MM.1S (cell line): Measurements from ENCODE around the gene MBOAT1.

Source experiments
- DNase-seq: peaks from one replicate; pipeline ENCODE4 v3.0.0-alpha.2; 2015
- H2AFZ ChIP-seq: fragments of 300-600 bp; sonication (generic); 2 replicates; pipeline ENCODE4 v1.6.0; 2016; ENCODE audit warnings: antibody characterized with exemption, low read length
- H3F3A ChIP-seq: fragments of 300-600 bp; sonication (generic); 2 replicates; pipeline ENCODE4 v1.6.1; 2016; ENCODE audit warnings: mild to moderate bottlenecking, antibody characterized with exemption, low read length, moderate library complexity, mixed read lengths; ENCODE audit not compliant: insufficient read depth
- H3K27ac ChIP-seq: fragments of 300-600 bp; sonication (generic); 2 replicates; pipeline ENCODE4 v1.5.1; 2016; ENCODE audit warnings: mild to moderate bottlenecking, low read length
- H3K27me3 ChIP-seq: fragments of 300-600 bp; sonication (generic); replicated peaks from 2 replicates; pipeline ENCODE4 v1.6.0; 2016; ENCODE audit warnings: low read length; ENCODE audit not compliant: insufficient read depth
- H3K36me3 ChIP-seq: fragments of 300-600 bp; sonication (generic); replicated peaks from 2 replicates; pipeline ENCODE4 v1.6.1; 2016; ENCODE audit warnings: mild to moderate bottlenecking, low read length, mixed read lengths; ENCODE audit not compliant: insufficient read depth
- H3K4me1 ChIP-seq: fragments of 300-600 bp; sonication (generic); 2 replicates; pipeline ENCODE4 v1.6.1; 2016; ENCODE audit warnings: low read length, mixed read lengths
- H3K4me2 ChIP-seq: fragments of 300-600 bp; sonication (generic); 2 replicates; pipeline ENCODE4 v1.6.0; 2016; ENCODE audit warnings: low read depth, low read length
- H3K4me3 ChIP-seq: fragments of 300-600 bp; sonication (generic); 2 replicates; pipeline ENCODE4 v1.5.1; 2016; ENCODE audit warnings: low read length, mixed read lengths
- H3K79me2 ChIP-seq: fragments of 300-600 bp; sonication (generic); 2 replicates; pipeline ENCODE4 v1.6.1; 2016; ENCODE audit warnings: mixed run types, low read length, mixed read lengths
- H3K9ac ChIP-seq: fragments of 300-600 bp; sonication (generic); 2 replicates; pipeline ENCODE4 v1.6.1; 2016; ENCODE audit warnings: low read length, mixed read lengths
- H3K9me2 ChIP-seq: fragments of 300-600 bp; sonication (generic); replicated peaks from 2 replicates; pipeline ENCODE4 v1.6.1; 2016; ENCODE audit warnings: mild to moderate bottlenecking, low read length, mixed read lengths; ENCODE audit not compliant: insufficient read depth
- H3K9me3 ChIP-seq: fragments of 300-600 bp; sonication (generic); replicated peaks from 2 replicates; pipeline ENCODE4 v1.6.1; 2016; ENCODE audit warnings: mild to moderate bottlenecking, low read length, mixed read lengths; ENCODE audit not compliant: insufficient read depth
- H4K20me1 ChIP-seq: fragments of 300-600 bp; sonication (generic); 2 replicates; pipeline ENCODE4 v1.6.1; 2016; ENCODE audit warnings: mild to moderate bottlenecking, low read length, moderate library complexity, mixed read lengths; ENCODE audit not compliant: insufficient read depth
- EZH2 ChIP-seq: fragments of 300-600 bp; sonication (generic); optimal IDR thresholded peaks from 2 replicates; pipeline ENCODE3; 2017; ENCODE audit warnings: low read depth, mild to moderate bottlenecking, antibody characterized with exemption, low read length, mixed read lengths
- EZH2phosphoT487 ChIP-seq: fragments of 300-600 bp; sonication (generic); IDR thresholded peaks from 2 replicates; pipeline ENCODE4 v1.6.1; 2018; ENCODE audit warnings: antibody characterized with exemption, low read length
- TF ChIP-seq, protein P1 (sequence below): fragments of 300-600 bp; sonication (generic); IDR thresholded peaks from 2 replicates; pipeline ENCODE4 v1.5.1; 2016; ENCODE audit warnings: antibody characterized with exemption, low read length, mixed read lengths

MBOAT1 gene

DNA sequence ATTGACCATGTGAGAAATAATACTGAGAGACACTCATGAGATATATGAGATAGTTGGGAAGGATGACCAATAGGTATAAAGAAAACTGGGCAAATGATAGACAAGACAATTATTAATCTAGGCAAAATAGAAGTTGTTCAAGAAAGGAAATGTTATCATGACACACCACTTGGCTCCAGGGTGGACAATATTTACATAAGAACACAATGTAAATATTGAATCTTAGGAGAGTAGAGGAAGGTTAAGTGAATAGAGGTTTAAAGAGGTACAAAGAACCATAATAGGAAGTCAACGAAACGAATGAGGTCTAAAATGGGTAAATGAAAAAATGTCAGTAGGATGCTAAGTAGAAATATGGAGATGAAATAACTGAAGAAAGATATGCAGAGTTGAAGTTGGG lies 126.5 kb downstream of the MBOAT1 start:
- Histone ChIP-seq H3K4me3 (no peak overlapping the region), H4K20me1 (no peaks in the 10 kb centered on the region), H3K4me2 (no peak overlapping the region), H3K27ac (no peak overlapping the region), H2AFZ (no peak overlapping the region), H3K36me3 (no peaks in the 10 kb centered on the region), H3K9me2 (no peaks in the 10 kb centered on the region), H3K9me3 (no peaks in the 10 kb centered on the region), H3K4me1 (no peaks in the 10 kb centered on the region), H3K9ac (no peak overlapping the region), H3K79me2 (no peaks in the 10 kb centered on the region), H3K27me3 (no peaks in the 10 kb centered on the region), H3F3A (no peaks in the 10 kb centered on the region)
- TF ChIP-seq EZH2phosphoT487 (no peak), EZH2 (no peak)
- TF ChIP-seq, protein P1, sequence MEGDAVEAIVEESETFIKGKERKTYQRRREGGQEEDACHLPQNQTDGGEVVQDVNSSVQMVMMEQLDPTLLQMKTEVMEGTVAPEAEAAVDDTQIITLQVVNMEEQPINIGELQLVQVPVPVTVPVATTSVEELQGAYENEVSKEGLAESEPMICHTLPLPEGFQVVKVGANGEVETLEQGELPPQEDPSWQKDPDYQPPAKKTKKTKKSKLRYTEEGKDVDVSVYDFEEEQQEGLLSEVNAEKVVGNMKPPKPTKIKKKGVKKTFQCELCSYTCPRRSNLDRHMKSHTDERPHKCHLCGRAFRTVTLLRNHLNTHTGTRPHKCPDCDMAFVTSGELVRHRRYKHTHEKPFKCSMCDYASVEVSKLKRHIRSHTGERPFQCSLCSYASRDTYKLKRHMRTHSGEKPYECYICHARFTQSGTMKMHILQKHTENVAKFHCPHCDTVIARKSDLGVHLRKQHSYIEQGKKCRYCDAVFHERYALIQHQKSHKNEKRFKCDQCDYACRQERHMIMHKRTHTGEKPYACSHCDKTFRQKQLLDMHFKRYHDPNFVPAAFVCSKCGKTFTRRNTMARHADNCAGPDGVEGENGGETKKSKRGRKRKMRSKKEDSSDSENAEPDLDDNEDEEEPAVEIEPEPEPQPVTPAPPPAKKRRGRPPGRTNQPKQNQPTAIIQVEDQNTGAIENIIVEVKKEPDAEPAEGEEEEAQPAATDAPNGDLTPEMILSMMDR, result no peak
- DNase-seq, result no peak

DNA sequence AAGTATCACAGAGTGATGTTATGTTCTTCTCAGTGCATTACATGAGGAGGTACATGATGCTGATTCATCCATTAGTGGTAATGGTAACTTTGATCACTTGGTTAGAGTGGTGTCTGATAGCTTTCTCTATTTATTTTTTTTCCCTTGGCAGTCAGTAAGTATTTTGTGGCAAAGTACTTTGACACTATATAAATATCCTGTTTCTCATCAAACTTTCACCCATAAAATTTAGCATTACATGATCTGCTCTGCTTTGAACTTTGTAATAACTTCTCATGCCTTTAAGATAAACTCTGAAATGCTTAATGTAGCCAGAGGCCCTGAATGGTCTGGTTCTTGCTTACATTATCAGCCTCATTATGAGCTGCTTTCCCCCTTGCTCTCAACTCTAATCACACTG lies 127.9 kb downstream of the MBOAT1 start:
- TF ChIP-seq EZH2phosphoT487, result no peak
- TF ChIP-seq, protein P1, result no peak
- no peak for TF ChIP-seq EZH2
- Histone ChIP-seq H4K20me1 (no peaks in the 10 kb centered on the region), H3K9me2 (no peaks in the 10 kb centered on the region), H3K4me2 (no peak overlapping the region), H3K9me3 (no peaks in the 10 kb centered on the region), H3K27ac (no peak overlapping the region), H2AFZ (no peak overlapping the region), H3K4me3 (no peak overlapping the region), H3K27me3 (no peaks in the 10 kb centered on the region), H3K36me3 (no peaks in the 10 kb centered on the region), H3K9ac (no peak overlapping the region), H3K4me1 (no peaks in the 10 kb centered on the region), H3F3A (no peaks in the 10 kb centered on the region), H3K79me2 (no peaks in the 10 kb centered on the region)
- DNase-seq, result no peak

DNA sequence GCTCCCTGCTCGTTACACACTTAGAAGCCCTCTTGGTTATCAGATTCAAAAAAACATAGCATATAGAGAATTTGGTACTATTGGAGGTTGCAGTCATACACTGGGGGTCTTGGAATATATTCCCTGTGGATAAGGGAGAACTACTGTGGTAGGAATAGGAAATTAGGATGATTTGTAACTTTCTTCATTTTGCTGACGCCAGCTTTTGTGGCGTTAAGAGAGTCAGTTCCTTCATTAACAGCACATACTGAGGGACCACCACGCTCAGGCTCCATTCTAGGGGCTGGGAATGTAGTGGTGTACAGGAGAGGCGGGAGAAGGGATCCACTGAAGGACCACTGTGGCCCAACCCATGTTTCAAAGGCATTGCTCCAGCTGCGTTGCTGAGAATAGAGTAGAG lies 140.3 kb downstream of the MBOAT1 start:
- H3K27me3 ChIP-seq, result no peaks in the 10 kb centered on the region
- no peak overlapping the region for H3K4me2 ChIP-seq
- no peaks in the 10 kb centered on the region for H3K9me3 ChIP-seq
- no peak overlapping the region for H3K4me3 ChIP-seq
- H3K9ac ChIP-seq, result no peak overlapping the region
- no peak overlapping the region for H3K27ac ChIP-seq
- H4K20me1 ChIP-seq, result no peaks in the 10 kb centered on the region
- H2AFZ ChIP-seq, result no peak overlapping the region
- no peaks in the 10 kb centered on the region for H3K4me1 ChIP-seq
- TF ChIP-seq EZH2phosphoT487 (no peak), EZH2 (no peak)
- TF ChIP-seq, protein P1, result no peak
- H3K9me2 ChIP-seq, result no peaks in the 10 kb centered on the region
- no peaks in the 10 kb centered on the region for H3K79me2 ChIP-seq
- H3F3A ChIP-seq, result no peaks in the 10 kb centered on the region
- no peaks in the 10 kb centered on the region for H3K36me3 ChIP-seq
- DNase-seq, result no peak
